Thyroid gland (tissue), 4 donors: ENCODE measurements around the gene NACAD. TPM values are rescaled to one million over a fixed set of nuclear protein-coding genes. Genes with fewer than 3 reads are reported as not detected.

Experiments used
- DNase-seq, 2 donors: peaks; one replicate each; pipeline ENCODE4 v3.0.0-alpha.2; 2019
- H3K27ac ChIP-seq, 3 donors: fragments of 200-600 bp; sonication (generic); 1 replicate in 2 of 3; 2 replicates in 1 of 3; pipeline ENCODE4 v1.5.1; 2016 to 2019; ENCODE audit warnings: mild to moderate bottlenecking in 1 of 3, moderate library complexity in 1 of 3
- H3K27me3 ChIP-seq: fragments of 200-600 bp; sonication (generic); one replicate; pipeline ENCODE4 v1.5.1; 2019
- H3K36me3 ChIP-seq, 2 donors: fragments of 200-600 bp; sonication (generic); one replicate each; pipeline ENCODE4 v1.5.1; 2016 to 2019
- H3K4me1 ChIP-seq, 2 donors: fragments of 200-600 bp; sonication (generic); one replicate each; pipeline ENCODE4 v1.5.1; 2017 to 2019
- H3K4me3 ChIP-seq, 3 donors: fragments of 200-600 bp; sonication (generic); replicated peaks in 1 of 3; 1 replicate in 2 of 3; 2 replicates in 1 of 3; pipeline ENCODE4 v1.5.1; 2016; ENCODE audit warnings: mild to moderate bottlenecking in 1 of 3
- H3K9me3 ChIP-seq: fragments of 200-600 bp; sonication (generic); one replicate; pipeline ENCODE4 v1.5.1; 2017
- POLR2A ChIP-seq, 2 donors: fragments of 450-650 bp; IDR thresholded peaks; one replicate each; pipeline ENCODE4 v1.6.1; 2017; ENCODE audit warnings: antibody characterized with exemption in 2 of 2, mild to moderate bottlenecking in 2 of 2, moderate library complexity in 1 of 2
- WGBS, 2 donors: methylation state at CpG; one replicate each; pipeline ENCODE4 v1.1.5; 2017; 5-methylcytosine and 5-hydroxymethylcytosine counted together
- intact Hi-C: fragments of 100-400 bp; cut with DNase I; formaldehyde crosslinking; loops from one replicate; pipeline ENCODE4 v1.15.1; 2023
- total RNA-seq, 4 donors: library from RNA; depleted of rRNA; stranded (reverse); fragments of >200 nt; gene quantifications; one replicate each; pipeline ENCODE4 v1.2.3, GENCODE V29; 2016
- TF ChIP-seq, protein P1 (sequence below), 6 experiments: fragments of 200-600 bp in 3 of 6; fragments of 450-650 bp in 3 of 6; sonication (generic) in 3 of 6; IDR thresholded peaks; one replicate each; pipeline ENCODE4 v1.5.1; 2016 to 2019; ENCODE audit warnings: antibody characterized with exemption in 6 of 6, mild to moderate bottlenecking in 2 of 6, inconsistent platforms in 1 of 6, moderate library complexity in 1 of 6

NACAD gene
- total RNA-seq, 4 donors from 2014 or later = 0.54 to 2.3 (median 0.88) TPM

DNA sequence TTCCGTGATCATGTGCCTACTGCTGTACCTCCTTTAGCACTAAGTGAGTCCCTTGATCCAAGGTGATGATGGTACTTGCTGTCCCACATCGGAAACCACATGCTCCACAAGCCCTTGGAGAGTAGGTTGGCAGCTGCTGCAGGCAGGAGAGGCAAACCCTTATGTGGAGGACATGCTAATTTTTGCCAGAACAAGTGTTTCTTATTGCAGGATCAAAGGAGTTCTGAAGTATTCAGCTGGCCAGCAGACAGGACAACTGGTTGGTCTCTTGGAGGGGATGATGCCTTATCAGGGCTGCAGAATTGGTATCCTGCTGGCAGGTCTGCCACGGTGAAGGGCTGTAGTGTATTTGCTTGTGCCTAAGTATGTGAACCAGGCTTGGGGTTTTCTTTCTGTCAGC lies 36.8 kb downstream of the NACAD start:
- H3K36me3 ChIP-seq = no peaks in the 10 kb centered on the region
- whole genome bisulfite sequencing, 2 donors = 51 to 56% methylated on average over 2 to 3 of the region's 3 CpGs
- peaks cover 0 to 6% of the 10 kb centered on the region in 2 donors for H3K4me1 ChIP-seq
- H3K9me3 ChIP-seq = no peaks in the 10 kb centered on the region
- DNase-seq = peak; percentile 78 to 85
- no peak for TF ChIP-seq POLR2A (IDR thresholded peaks at IDR 0.05)
- TF ChIP-seq, protein P1, sequence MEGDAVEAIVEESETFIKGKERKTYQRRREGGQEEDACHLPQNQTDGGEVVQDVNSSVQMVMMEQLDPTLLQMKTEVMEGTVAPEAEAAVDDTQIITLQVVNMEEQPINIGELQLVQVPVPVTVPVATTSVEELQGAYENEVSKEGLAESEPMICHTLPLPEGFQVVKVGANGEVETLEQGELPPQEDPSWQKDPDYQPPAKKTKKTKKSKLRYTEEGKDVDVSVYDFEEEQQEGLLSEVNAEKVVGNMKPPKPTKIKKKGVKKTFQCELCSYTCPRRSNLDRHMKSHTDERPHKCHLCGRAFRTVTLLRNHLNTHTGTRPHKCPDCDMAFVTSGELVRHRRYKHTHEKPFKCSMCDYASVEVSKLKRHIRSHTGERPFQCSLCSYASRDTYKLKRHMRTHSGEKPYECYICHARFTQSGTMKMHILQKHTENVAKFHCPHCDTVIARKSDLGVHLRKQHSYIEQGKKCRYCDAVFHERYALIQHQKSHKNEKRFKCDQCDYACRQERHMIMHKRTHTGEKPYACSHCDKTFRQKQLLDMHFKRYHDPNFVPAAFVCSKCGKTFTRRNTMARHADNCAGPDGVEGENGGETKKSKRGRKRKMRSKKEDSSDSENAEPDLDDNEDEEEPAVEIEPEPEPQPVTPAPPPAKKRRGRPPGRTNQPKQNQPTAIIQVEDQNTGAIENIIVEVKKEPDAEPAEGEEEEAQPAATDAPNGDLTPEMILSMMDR (IDR thresholded peaks at IDR 0.05) = no peak
- H3K27ac ChIP-seq = no peak overlapping the region
- intact Hi-C loops = no loop called here
- no peak overlapping the region for H3K4me3 ChIP-seq
- H3K27me3 ChIP-seq = no peaks in the 10 kb centered on the region

DNA sequence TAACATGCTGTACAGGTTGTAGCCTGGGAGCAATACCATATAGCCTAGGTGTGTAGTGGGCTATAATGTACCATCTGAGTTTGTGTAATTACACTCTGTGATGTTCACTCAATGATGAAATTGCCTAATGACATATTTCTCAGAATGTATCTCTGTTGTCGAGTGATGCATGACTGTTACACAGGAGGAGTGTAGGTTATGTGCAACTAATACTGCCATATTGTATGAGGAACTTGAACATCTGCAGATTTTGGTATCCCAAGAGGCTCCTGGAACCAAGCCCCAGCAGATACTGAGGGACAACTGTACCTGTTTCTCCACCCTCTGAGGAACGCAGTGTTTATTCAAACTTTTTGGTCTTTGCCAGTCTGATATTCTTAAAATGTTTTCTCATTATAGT lies 38.6 kb downstream of the NACAD start:
- intact Hi-C loops = no loop called here
- TF ChIP-seq POLR2A (IDR thresholded peaks at IDR 0.05) = no peak
- TF ChIP-seq, protein P1 (IDR thresholded peaks at IDR 0.05) = no peak
- Histone ChIP-seq H3K27me3 (no peaks in the 10 kb centered on the region), H3K4me1 (peaks cover 0 to 6% of the 10 kb centered on the region in 2 donors), H3K36me3 (peaks cover 0 to 3% of the 10 kb centered on the region in 2 donors), H3K9me3 (no peaks in the 10 kb centered on the region), H3K27ac (no peak overlapping the region), H3K4me3 (no peak overlapping the region)
- no peak for DNase-seq
- WGBS, 2 donors = 74 to 97% methylated on average over 2 of the region's 2 CpGs

DNA sequence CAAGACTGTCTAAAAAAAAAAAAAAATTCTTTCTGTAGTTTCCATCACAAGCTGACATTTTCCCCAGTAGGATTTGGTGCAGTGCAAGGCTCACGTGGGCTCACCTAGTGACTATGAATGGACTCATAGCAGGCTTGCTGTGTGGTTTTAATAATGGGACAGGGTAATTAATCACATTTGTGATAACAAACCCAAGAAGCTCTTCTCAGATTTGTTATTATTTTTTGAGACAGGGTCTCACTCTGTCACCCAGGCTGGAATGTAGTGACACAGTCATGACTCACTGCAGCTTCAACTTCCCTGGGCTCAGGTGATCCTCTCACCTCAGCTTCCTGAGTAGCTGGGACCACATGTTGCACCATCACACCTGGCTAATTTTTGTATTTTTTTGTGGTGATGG lies 40.0 kb downstream of the NACAD start:
- no peak overlapping the region for H3K4me3 ChIP-seq
- WGBS, 2 donors = 95 to 96% methylated on average over 1 of the region's 1 CpG
- intact Hi-C loops = no loop called here
- H3K27me3 ChIP-seq = no peaks in the 10 kb centered on the region
- no peak overlapping the region for H3K27ac ChIP-seq
- peaks cover 0 to 6% of the 10 kb centered on the region in 2 donors for H3K4me1 ChIP-seq
- TF ChIP-seq, protein P1 (IDR thresholded peaks at IDR 0.05) = no peak
- no peak for TF ChIP-seq POLR2A (IDR thresholded peaks at IDR 0.05)
- no peaks in the 10 kb centered on the region for H3K9me3 ChIP-seq
- peaks cover 0 to 3% of the 10 kb centered on the region in 2 donors for H3K36me3 ChIP-seq
- DNase-seq = no peak

DNA sequence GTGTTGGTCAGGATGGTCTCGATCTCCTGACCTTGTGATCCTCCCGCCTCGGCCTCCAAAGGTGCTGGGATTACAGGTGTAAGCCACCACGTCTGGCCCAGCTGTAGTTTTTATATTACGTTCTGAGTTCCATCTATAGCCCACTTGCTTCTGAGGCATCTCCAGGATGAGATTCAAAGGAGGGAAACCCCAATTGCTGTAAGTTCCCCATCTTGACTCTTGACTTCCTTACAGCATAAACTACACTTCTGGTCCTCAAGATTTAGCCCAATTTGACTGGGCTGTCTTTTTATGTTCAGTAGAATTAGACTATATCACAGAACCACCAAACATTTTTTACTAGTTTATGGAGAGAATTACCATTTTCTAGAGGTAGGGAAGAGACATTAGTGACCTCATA lies 44.4 kb downstream of the NACAD start:
- no peak for DNase-seq
- intact Hi-C loops = no loop called here
- 76 to 94% methylated on average over 5 of the region's 5 CpGs for WGBS, 2 donors
- TF ChIP-seq, protein P1 (IDR thresholded peaks at IDR 0.05) = no peak
- TF ChIP-seq POLR2A (IDR thresholded peaks at IDR 0.05) = no peak
- peaks cover 8% of the 10 kb centered on the region in 2 donors for H3K36me3 ChIP-seq
- H3K27ac ChIP-seq = no peak overlapping the region
- H3K9me3 ChIP-seq = no peaks in the 10 kb centered on the region
- H3K4me1 ChIP-seq = no peaks in the 10 kb centered on the region
- no peaks in the 10 kb centered on the region for H3K27me3 ChIP-seq
- H3K4me3 ChIP-seq = no peak overlapping the region

DNA sequence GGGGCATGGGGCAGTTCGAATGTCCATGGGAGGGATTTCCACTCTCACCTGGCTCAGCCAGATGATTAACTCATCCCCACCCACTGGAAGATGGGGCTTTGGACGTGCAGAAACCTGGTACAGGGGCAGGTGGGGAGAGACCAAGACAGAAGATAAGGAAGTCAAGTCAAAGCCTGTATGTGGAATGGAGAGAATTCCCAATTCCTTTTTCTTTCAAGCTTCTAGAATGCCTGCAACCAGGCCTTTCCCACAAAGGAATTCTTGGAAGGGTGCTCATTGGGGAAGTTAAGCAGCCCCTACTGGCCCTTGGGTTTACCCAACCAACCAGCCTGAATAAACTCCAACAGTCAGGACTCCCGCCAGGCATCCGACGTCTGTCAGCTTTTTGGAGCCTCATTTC lies 49.7 kb downstream of the NACAD start:
- intact Hi-C loops = no loop called here
- no peaks in the 10 kb centered on the region for H3K4me1 ChIP-seq
- peaks cover 8 to 9% of the 10 kb centered on the region in 2 donors for H3K36me3 ChIP-seq
- no peaks in the 10 kb centered on the region for H3K27me3 ChIP-seq
- WGBS, 2 donors = 89 to 91% methylated on average over 5 of the region's 5 CpGs
- no peak overlapping the region for H3K27ac ChIP-seq
- DNase-seq = no peak
- H3K4me3 ChIP-seq = no peak overlapping the region
- no peak for TF ChIP-seq POLR2A (IDR thresholded peaks at IDR 0.05)
- TF ChIP-seq, protein P1 (IDR thresholded peaks at IDR 0.05) = no peak
- H3K9me3 ChIP-seq = no peaks in the 10 kb centered on the region
